Measurements from ENCODE around the gene SLC1A5.

The SLC1A5 gene

GRCh38 chr19:46784262-46785053 lies 3.9 kb downstream of the SLC1A5 start:
- H3K4me1 ChIP-seq (ENCODE audit: control insufficient read depth, insufficient read depth, low read length), result peaks cover 20% of the 10 kb centered on the region
- H3K9me3 ChIP-seq (ENCODE audit: control insufficient read depth, insufficient read depth, low read depth, low read length), result no peaks in the 10 kb centered on the region
- H3K27ac ChIP-seq (ENCODE audit: extremely low read depth, low read depth, low read length), result peak overlapping the region; percentile 96
- CTCF ChIA-PET, result interaction anchor here (0.6 to 4.5 kb wide), 16 partner anchors 8 to 564 kb away, joined by 3 to 26 read pairs (median 4); no protein-coding TSS in a partner anchor
- peaks cover 52 to 62% of the 10 kb centered on the region in 2 experiments for H3K36me3 ChIP-seq (ENCODE audit: control insufficient read depth in 2 of 2, insufficient read depth in 1 of 2, low read length in 2 of 2)
- H3K4me3 ChIP-seq (ENCODE audit: low read depth, low read length), result peak overlapping the region; percentile 32
- POLR2A ChIA-PET, result interaction anchor here (0.6 to 3.5 kb wide), 21 partner anchors 9 to 442 kb away, joined by 3 to 23 read pairs (median 4); partner anchors contain the start of genes AP2S1 and ZC3H4
- TF ChIP-seq SP7 (tag by site-specific recombination; IDR thresholded peaks at IDR 0.05) (peak; percentile 72), CTCF (tag by site-specific recombination; IDR thresholded peaks at IDR 0.05) (peak; percentile 90), ZNF16 (tag by site-specific recombination; IDR thresholded peaks at IDR 0.05; ENCODE audit: low read depth) (no peak), ZNF394 (tag by site-specific recombination; IDR thresholded peaks at IDR 0.05; ENCODE audit: borderline replicate concordance) (no peak), MEIS1 (CRISPR knock-in tag; IDR thresholded peaks at IDR 0.05; ENCODE audit: borderline replicate concordance) (no peak), ZNF24 (tag by site-specific recombination; IDR thresholded peaks at IDR 0.05) (peak; percentile 46; the same call in 1 of the 2 replicates), HOXD13 (CRISPR knock-in tag; IDR thresholded peaks at IDR 0.05; ENCODE audit: borderline replicate concordance) (peak; percentile 94), ZNF404 (tag by site-specific recombination; IDR thresholded peaks at IDR 0.05) (no peak), ZBTB48 (tag by site-specific recombination; IDR thresholded peaks at IDR 0.05) (no peak), ZXDB (tag by site-specific recombination; IDR thresholded peaks at IDR 0.05) (peak; percentile 69), ZNF354C (tag by site-specific recombination; IDR thresholded peaks at IDR 0.05; ENCODE audit: borderline replicate concordance, low read depth) (no peak), ZFP37 (tag by site-specific recombination; IDR thresholded peaks at IDR 0.05) (peak; percentile 56; the same call in 1 of the 2 replicates), ZNF692 (tag by site-specific recombination; IDR thresholded peaks at IDR 0.05) (peak; percentile 95), ZBTB10 (tag by site-specific recombination; IDR thresholded peaks at IDR 0.05) (peak; percentile 84; the same call in 1 of the 2 replicates), ZNF157 (tag by site-specific recombination; IDR thresholded peaks at IDR 0.05) (no peak), ZNF48 (tag by site-specific recombination; IDR thresholded peaks at IDR 0.05) (no peak), ZNF302 (tag by site-specific recombination; IDR thresholded peaks at IDR 0.05; ENCODE audit: low read depth) (no peak), ZBTB21 (tag by site-specific recombination; IDR thresholded peaks at IDR 0.05) (no peak), ZNF558 (tag by site-specific recombination; IDR thresholded peaks at IDR 0.05) (no peak), ZNF621 (tag by site-specific recombination; IDR thresholded peaks at IDR 0.05) (no peak), KLF7 (tag by site-specific recombination; IDR thresholded peaks at IDR 0.05; ENCODE audit: borderline replicate concordance) (peak; percentile 88; the same call in 1 of the 2 replicates), RBAK (tag by site-specific recombination; IDR thresholded peaks at IDR 0.05) (no peak), GLIS2 (tag by site-specific recombination; IDR thresholded peaks at IDR 0.05) (peak; percentile 86), ZSCAN30 (tag by site-specific recombination; IDR thresholded peaks at IDR 0.05) (peak; percentile 70; the same call in 1 of the 2 replicates), ZNF626 (tag by site-specific recombination; IDR thresholded peaks at IDR 0.05) (no peak), REPIN1 (tag by site-specific recombination; IDR thresholded peaks at IDR 0.05; ENCODE audit: low read depth) (no peak), ZNF555 (tag by site-specific recombination; conservative IDR thresholded peaks at IDR 0.05) (no peak), ZBTB1 (tag by site-specific recombination; IDR thresholded peaks at IDR 0.05) (no peak), ZNF488 (tag by site-specific recombination; IDR thresholded peaks at IDR 0.05) (no peak), SCRT1 (tag by site-specific recombination; IDR thresholded peaks at IDR 0.05; ENCODE audit: borderline replicate concordance) (no peak), ZNF2 (tag by site-specific recombination; IDR thresholded peaks at IDR 0.05) (no peak)

Data from HEK293 (cell line).